Esophagus muscularis mucosa (tissue), 4 donors: Measurements from ENCODE around the gene UGT1A6. TPM values are rescaled to one million over a fixed set of nuclear protein-coding genes. Genes with fewer than 3 reads are reported as not detected.

Experiments
- DNase-seq: peaks from one replicate; pipeline ENCODE4 v3.0.0-alpha.2; 2017; ENCODE audit errors: extremely low spot score
- H3K27ac ChIP-seq, 4 donors: fragments of 200-600 bp; sonication (generic); replicated peaks in 1 of 4; 1 replicate in 3 of 4; 2 replicates in 1 of 4; pipeline ENCODE4 v1.5.1; 2016 to 2019; ENCODE audit warnings: mild to moderate bottlenecking in 1 of 4
- H3K27me3 ChIP-seq, 4 donors: fragments of 200-600 bp; sonication (generic); one replicate each; pipeline versions ENCODE4 v1.5.1 to v1.6.0; 2016 to 2019
- H3K36me3 ChIP-seq, 4 donors: fragments of 200-600 bp; sonication (generic); one replicate each; pipeline ENCODE4 v1.5.1; 2016 to 2019
- H3K4me1 ChIP-seq, 4 donors: fragments of 200-600 bp; sonication (generic); one replicate each; pipeline ENCODE4 v1.5.1; 2016 to 2019
- H3K4me3 ChIP-seq, 4 donors: fragments of 200-600 bp; sonication (generic); 1 replicate in 2 of 4; 2 replicates in 2 of 4; pipeline ENCODE4 v1.5.1; 2016 to 2019; ENCODE audit warnings: mild to moderate bottlenecking in 4 of 4, moderate library complexity in 1 of 4
- H3K9me3 ChIP-seq, 4 donors: fragments of 200-600 bp; sonication (generic); 1 replicate in 3 of 4; 2 replicates in 1 of 4; pipeline ENCODE4 v1.5.1; 2016 to 2019
- EP300 ChIP-seq: sonication (generic); formaldehyde crosslinking; IDR thresholded peaks from one replicate; pipeline ENCODE4 v1.6.1; 2017; ENCODE audit warnings: antibody characterized with exemption
- POLR2A ChIP-seq: fragments of 450-650 bp; IDR thresholded peaks from one replicate; pipeline ENCODE4 v1.6.1; 2017; ENCODE audit warnings: antibody characterized with exemption, moderate library complexity, mild to moderate bottlenecking, low read depth
- POLR2AphosphoS5 ChIP-seq, 2 donors: sonication (generic); formaldehyde crosslinking; IDR thresholded peaks; one replicate each; pipeline ENCODE4 v1.6.1; 2017; ENCODE audit warnings: antibody characterized with exemption in 2 of 2
- WGBS: methylation state at CpG from one replicate; pipeline ENCODE4 v1.1.5; 2018; 5-methylcytosine and 5-hydroxymethylcytosine counted together
- intact Hi-C: fragments of 100-400 bp; cut with DNase I; formaldehyde crosslinking; loops from one replicate; pipeline ENCODE4 v1.15.1; 2023
- total RNA-seq, 4 donors: library from RNA; depleted of rRNA; stranded (reverse); fragments of >200 nt; gene quantifications; one replicate each; pipeline versions ENCODE4 v1.1.0 to v1.2.1, GENCODE V29; 2016
- TF ChIP-seq, protein P1 (sequence below), 3 experiments: fragments of 200-600 bp in 2 of 3; fragments of 450-650 bp in 1 of 3; sonication (generic) in 2 of 3; IDR thresholded peaks; one replicate each; pipeline ENCODE4 v1.5.1; 2017 to 2019; ENCODE audit warnings: antibody characterized with exemption in 3 of 3, mild to moderate bottlenecking in 2 of 3, moderate library complexity in 1 of 3

UGT1A6 gene
- total RNA-seq, 4 donors from 2014 or later: not detected

DNA sequence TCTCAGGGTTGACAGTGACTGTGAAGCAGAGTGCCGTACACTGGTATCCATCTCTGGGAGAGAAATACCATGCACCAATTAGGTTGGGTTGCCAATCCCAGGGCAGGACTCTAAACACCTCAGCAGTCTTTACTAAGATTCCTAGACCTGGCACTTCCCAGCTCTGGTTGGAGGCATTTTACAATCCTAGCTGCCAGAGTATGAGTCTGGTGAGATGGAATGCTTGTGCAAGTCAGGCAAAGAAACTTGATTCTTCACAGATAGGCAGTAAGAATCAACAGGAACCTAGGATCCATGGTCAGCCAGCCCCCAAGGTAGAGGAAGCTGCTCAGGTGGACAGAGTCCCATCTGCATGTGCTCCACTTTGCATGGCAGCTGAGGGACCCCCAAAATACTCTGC is 14.0 kb downstream of the UGT1A6 start:
- TF ChIP-seq POLR2AphosphoS5 (IDR thresholded peaks at IDR 0.05): no peak
- TF ChIP-seq POLR2A: no peak
- TF ChIP-seq EP300: no peak
- TF ChIP-seq, protein P1, sequence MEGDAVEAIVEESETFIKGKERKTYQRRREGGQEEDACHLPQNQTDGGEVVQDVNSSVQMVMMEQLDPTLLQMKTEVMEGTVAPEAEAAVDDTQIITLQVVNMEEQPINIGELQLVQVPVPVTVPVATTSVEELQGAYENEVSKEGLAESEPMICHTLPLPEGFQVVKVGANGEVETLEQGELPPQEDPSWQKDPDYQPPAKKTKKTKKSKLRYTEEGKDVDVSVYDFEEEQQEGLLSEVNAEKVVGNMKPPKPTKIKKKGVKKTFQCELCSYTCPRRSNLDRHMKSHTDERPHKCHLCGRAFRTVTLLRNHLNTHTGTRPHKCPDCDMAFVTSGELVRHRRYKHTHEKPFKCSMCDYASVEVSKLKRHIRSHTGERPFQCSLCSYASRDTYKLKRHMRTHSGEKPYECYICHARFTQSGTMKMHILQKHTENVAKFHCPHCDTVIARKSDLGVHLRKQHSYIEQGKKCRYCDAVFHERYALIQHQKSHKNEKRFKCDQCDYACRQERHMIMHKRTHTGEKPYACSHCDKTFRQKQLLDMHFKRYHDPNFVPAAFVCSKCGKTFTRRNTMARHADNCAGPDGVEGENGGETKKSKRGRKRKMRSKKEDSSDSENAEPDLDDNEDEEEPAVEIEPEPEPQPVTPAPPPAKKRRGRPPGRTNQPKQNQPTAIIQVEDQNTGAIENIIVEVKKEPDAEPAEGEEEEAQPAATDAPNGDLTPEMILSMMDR (IDR thresholded peaks at IDR 0.05): no peak
- no peaks in the 10 kb centered on the region for H3K36me3 ChIP-seq
- H3K4me3 ChIP-seq: no peak overlapping the region
- WGBS: 100% methylated on average over 1 of the region's 1 CpG
- no peak overlapping the region for H3K27ac ChIP-seq
- peaks cover 0 to 11% (median 0%) of the 10 kb centered on the region in 4 donors for H3K27me3 ChIP-seq
- no peaks in the 10 kb centered on the region for H3K4me1 ChIP-seq
- H3K9me3 ChIP-seq: no peaks in the 10 kb centered on the region
- DNase-seq: no peak
- intact Hi-C loops: no loop called here

- Histone ChIP-seq H3K4me1 (no peaks in the 10 kb centered on the region), H3K27ac (no peak overlapping the region), H3K4me3 (no peak overlapping the region), H3K9me3 (no peaks in the 10 kb centered on the region), H3K27me3 (peaks cover 0 to 19% (median 0%) of the 10 kb centered on the region in 4 donors), H3K36me3 (no peaks in the 10 kb centered on the region)
- TF ChIP-seq POLR2AphosphoS5 (IDR thresholded peaks at IDR 0.05) (no peak), EP300 (no peak), POLR2A (no peak)
- TF ChIP-seq, protein P1 (IDR thresholded peaks at IDR 0.05): no peak
- intact Hi-C loops: no loop called here
- no peak for DNase-seq
- WGBS: 74% methylated on average over 10 of the region's 10 CpGs
Measured at GRCh38 chr2:233707940-233708644, 15.4 kb downstream of the UGT1A6 start.

DNA sequence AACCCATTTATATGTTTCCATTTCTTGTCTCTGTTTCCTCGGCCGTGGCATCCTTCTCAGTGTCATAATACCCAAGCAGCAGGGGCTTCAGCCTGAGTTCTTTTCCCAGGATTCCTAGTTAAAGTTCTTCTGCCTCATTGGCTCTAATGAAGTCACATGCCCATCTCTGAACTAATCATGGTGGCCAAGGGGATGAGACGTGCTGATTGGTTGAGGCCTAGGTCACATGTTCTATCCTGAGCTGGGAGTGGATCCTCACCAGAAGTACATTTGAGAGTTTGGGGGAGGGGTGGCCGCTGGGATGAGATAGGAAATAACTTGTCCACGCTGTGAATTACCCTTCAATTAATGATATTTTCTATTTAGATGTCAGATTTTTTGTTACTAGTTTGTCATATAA is 16.3 kb downstream of the UGT1A6 start:
- H3K4me1 ChIP-seq: no peaks in the 10 kb centered on the region
- intact Hi-C loops: no loop called here
- no peak overlapping the region for H3K27ac ChIP-seq
- no peak for DNase-seq
- peaks cover 0 to 20% (median 0%) of the 10 kb centered on the region in 4 donors for H3K27me3 ChIP-seq
- no peaks in the 10 kb centered on the region for H3K9me3 ChIP-seq
- WGBS: 89% methylated on average over 5 of the region's 5 CpGs
- H3K4me3 ChIP-seq: no peak overlapping the region
- TF ChIP-seq, protein P1 (IDR thresholded peaks at IDR 0.05): no peak
- TF ChIP-seq POLR2A (no peak), POLR2AphosphoS5 (IDR thresholded peaks at IDR 0.05) (no peak), EP300 (no peak)
- no peaks in the 10 kb centered on the region for H3K36me3 ChIP-seq

- 48% methylated on average over 8 of the region's 11 CpGs for WGBS
- TF ChIP-seq, protein P1 (IDR thresholded peaks at IDR 0.05): peak; percentile 47 to 72 (median 47)
- TF ChIP-seq POLR2A: no peak
- no peak for TF ChIP-seq EP300
- TF ChIP-seq POLR2AphosphoS5 (IDR thresholded peaks at IDR 0.05): no peak
- Histone ChIP-seq H3K4me1 (no peaks in the 10 kb centered on the region), H3K9me3 (no peaks in the 10 kb centered on the region), H3K27ac (no peak overlapping the region), H3K4me3 (no peak overlapping the region), H3K36me3 (no peaks in the 10 kb centered on the region), H3K27me3 (peaks cover 0 to 15% (median 0%) of the 10 kb centered on the region in 4 donors)
- intact Hi-C loops: no loop called here
- no peak for DNase-seq
Measured at GRCh38 chr2:233711312-233712008, 18.8 kb downstream of the UGT1A6 start.
